Cardiac muscle cell (in vitro differentiated cells and primary cell): ENCODE measurements around the gene SLIT3. TPM values are rescaled to one million over a fixed set of nuclear protein-coding genes. Genes with fewer than 3 reads are reported as not detected.
A peak's percentile ranks its signal among the peaks of the same experiment; 100 is the strongest.

Experiments
- DNase-seq, 2 donors: peaks; one replicate each; pipeline versions ENCODE4 v3.0.0 to v3.0.0-alpha.2; 2010 to 2017; ENCODE audit warnings: low read depth in 1 of 2, low spot score in 1 of 2
- H3K27ac ChIP-seq: fragments of 200-600 bp; sonication (generic); 2 replicates; pipeline ENCODE4 v1.5.1; 2016
- H3K27me3 ChIP-seq: fragments of 200-600 bp; sonication (generic); 2 replicates; pipeline ENCODE4 v1.6.0; 2016; ENCODE audit warnings: control low read depth
- H3K36me3 ChIP-seq: fragments of 200-600 bp; sonication (generic); 2 replicates; pipeline ENCODE4 v1.5.1; 2016; ENCODE audit warnings: control low read depth
- H3K4me1 ChIP-seq: fragments of 200-600 bp; sonication (generic); 2 replicates; pipeline ENCODE4 v1.8.1; 2017; ENCODE audit warnings: low read depth, mild to moderate bottlenecking, mixed run types
- H3K4me3 ChIP-seq: fragments of 200-600 bp; sonication (generic); 2 replicates; pipeline ENCODE4 v1.5.1; 2016; ENCODE audit warnings: mild to moderate bottlenecking
- H3K9me3 ChIP-seq: fragments of 200-600 bp; sonication (generic); 2 replicates; pipeline ENCODE4 v1.5.1; 2017; ENCODE audit warnings: low read depth, mild to moderate bottlenecking, control low read depth
- polyA plus RNA-seq: library from polyadenylated mRNA; unstranded; fragments of >200 nt; fragmentation: Nextera tagmentation; extraction: Ambion mirVana; gene quantifications from 2 replicates; pipeline ENCODE4 v1.2.1, GENCODE V29; 2016
- total RNA-seq: library from RNA; depleted of rRNA; stranded (reverse); fragments of >200 nt; gene quantifications from 2 replicates; pipeline ENCODE4 v1.2.3, GENCODE V29; 2016
- TF ChIP-seq, protein P1 (sequence below): IDR thresholded peaks from 2 replicates; pipeline ENCODE4 v1.5.1; 2012; ENCODE audit warnings: low read depth, mild to moderate bottlenecking, low read length

The SLIT3 gene
- total and polyA plus RNA-seq, 2 experiments from 2014 or later, result 50.7 to 111 TPM

DNA sequence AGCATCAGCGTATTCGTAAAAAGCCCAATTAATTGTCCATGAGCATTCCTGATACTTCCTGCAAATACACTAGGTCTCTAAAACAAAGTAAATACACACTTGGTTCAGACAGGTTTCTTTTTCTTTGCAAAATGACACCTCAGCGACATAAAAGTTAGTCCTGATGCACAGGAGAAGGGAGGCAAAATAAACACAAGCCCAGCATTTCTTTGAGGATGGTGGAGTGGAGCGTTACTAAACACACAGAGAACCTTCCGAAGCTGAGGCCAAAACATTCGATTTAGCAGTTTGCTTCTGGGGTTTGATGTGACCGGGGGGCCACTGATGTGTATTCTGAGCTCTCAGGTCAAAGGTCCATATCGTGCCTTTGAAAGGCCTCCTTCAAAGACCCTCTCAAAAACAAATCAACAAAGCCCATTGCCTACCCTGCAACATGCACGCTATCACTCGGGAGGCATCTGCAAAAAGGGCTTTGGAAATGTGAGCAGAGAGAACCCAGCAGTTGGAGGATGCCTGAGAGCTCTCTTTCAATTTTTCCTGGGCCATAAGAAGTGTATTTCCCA lies 453.3 kb downstream of the SLIT3 start:
- Histone ChIP-seq H3K4me3 (no peak overlapping the region), H3K27ac (no peak overlapping the region), H3K4me1 (peaks cover 37% of the 10 kb centered on the region), H3K9me3 (no peaks in the 10 kb centered on the region), H3K27me3 (no peaks in the 10 kb centered on the region), H3K36me3 (no peaks in the 10 kb centered on the region)
- no peak for DNase-seq
- TF ChIP-seq, protein P1, sequence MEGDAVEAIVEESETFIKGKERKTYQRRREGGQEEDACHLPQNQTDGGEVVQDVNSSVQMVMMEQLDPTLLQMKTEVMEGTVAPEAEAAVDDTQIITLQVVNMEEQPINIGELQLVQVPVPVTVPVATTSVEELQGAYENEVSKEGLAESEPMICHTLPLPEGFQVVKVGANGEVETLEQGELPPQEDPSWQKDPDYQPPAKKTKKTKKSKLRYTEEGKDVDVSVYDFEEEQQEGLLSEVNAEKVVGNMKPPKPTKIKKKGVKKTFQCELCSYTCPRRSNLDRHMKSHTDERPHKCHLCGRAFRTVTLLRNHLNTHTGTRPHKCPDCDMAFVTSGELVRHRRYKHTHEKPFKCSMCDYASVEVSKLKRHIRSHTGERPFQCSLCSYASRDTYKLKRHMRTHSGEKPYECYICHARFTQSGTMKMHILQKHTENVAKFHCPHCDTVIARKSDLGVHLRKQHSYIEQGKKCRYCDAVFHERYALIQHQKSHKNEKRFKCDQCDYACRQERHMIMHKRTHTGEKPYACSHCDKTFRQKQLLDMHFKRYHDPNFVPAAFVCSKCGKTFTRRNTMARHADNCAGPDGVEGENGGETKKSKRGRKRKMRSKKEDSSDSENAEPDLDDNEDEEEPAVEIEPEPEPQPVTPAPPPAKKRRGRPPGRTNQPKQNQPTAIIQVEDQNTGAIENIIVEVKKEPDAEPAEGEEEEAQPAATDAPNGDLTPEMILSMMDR, result no peak

DNA sequence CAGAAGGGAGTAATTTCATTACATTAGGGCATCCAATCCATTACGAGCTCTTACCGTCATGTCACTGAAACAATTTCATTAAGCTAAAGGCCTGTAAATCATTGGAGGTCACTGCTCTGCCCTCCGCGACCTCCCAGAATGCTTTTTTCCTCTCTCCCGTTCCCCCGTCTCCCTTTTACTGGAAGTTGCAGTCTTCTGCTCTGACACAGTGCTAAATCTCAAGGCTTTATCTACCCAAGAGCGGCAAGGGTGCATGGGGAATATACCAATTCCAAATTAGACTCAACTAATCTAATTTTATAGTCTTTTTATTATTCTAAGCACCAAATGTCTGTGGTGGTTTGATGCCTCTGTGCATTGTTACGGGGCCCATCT lies 456.0 kb downstream of the SLIT3 start:
- Histone ChIP-seq H3K36me3 (no peaks in the 10 kb centered on the region), H3K4me3 (no peak overlapping the region), H3K27me3 (no peaks in the 10 kb centered on the region), H3K27ac (no peak overlapping the region), H3K9me3 (no peaks in the 10 kb centered on the region), H3K4me1 (peaks cover 39% of the 10 kb centered on the region)
- no peak for DNase-seq
- TF ChIP-seq, protein P1, result no peak

DNA sequence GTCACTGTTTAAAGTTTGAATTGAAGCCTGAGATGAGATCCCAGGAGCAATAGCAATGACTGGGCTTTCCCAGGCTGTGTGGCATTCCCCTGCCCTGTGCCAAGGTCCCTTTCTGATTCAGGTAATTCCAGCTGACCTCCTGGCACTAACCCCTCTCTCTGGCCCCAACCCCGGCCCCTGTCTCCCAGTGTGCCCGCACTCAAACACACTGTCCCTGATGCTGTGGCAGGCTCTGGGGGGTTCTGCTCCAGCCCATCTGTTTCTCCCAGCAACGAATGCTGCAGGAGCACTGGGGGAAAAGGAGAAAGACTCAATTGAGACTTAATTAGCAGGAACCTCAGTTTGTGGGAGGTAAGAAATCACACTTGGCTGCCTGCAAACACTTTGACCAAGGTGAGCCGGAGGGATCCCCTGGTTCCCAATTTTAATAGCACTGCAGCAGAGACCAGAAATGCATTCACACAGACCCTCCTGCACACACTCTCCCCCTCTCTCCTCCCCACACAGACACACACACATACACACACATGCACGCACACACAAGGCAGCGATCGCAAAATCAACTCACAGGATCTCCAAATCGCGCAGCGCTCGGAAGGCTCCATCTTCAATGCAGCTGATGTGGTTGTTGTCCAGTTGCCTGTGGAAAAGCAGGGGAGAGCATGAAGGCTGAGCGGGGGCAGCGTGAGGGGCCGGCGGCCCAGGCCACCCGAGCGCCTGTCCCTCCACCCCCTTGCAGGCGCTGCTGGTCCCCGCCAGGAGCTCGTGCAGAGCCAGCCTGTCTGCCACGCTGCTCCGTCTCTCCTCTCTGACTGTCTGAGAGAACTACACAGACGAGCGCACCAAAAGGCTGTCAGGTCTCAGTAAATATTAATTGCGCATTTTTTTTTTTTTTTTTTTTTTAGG lies 456.7 kb downstream of the SLIT3 start:
- Histone ChIP-seq H3K4me1 (peaks cover 37% of the 10 kb centered on the region), H3K36me3 (no peaks in the 10 kb centered on the region), H3K27me3 (no peaks in the 10 kb centered on the region), H3K4me3 (no peak overlapping the region), H3K27ac (no peak overlapping the region), H3K9me3 (no peaks in the 10 kb centered on the region)
- no peak for DNase-seq
- TF ChIP-seq, protein P1, result no peak

DNA sequence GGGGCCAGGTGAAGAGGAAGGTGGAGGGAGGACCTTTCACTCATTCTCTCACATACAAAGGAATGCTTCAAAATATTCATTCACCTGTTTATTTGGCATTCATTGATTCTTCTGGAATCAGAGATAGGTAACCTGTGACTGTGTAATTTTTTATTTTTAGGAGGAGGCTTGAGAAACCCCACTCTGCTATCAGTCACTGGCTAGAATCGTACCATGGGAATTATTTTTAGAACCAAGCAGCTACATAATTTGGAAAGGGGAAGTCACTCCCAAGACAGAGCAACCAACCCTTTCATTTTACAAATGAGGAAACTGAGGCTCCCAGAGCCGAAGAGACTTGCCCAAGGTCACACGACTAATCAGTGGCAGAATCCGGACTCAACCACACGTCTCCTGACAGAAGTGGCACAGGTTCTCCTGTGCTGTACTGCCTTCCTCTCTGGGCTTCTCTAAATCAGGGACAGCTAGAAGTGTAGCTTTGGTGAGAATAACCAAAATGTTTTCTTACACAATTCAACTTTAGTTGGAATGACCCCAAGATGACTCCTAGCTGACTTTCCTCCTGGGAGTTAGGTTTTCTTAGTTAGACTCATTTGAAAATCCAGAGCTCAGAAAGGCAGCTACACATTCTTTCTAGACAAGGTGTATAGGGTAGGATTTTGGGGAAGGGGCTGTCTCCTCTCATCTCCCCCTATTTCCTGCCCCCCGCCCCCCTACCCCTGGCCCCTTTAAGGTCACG lies 457.5 kb downstream of the SLIT3 start:
- Histone ChIP-seq H3K4me1 (peaks cover 29% of the 10 kb centered on the region), H3K36me3 (no peaks in the 10 kb centered on the region), H3K27ac (peak overlapping the region; percentile 7), H3K4me3 (no peak overlapping the region), H3K27me3 (no peaks in the 10 kb centered on the region), H3K9me3 (no peaks in the 10 kb centered on the region)
- TF ChIP-seq, protein P1, result no peak
- DNase-seq, result peak in 1 of 2 donors; percentile 58

DNA sequence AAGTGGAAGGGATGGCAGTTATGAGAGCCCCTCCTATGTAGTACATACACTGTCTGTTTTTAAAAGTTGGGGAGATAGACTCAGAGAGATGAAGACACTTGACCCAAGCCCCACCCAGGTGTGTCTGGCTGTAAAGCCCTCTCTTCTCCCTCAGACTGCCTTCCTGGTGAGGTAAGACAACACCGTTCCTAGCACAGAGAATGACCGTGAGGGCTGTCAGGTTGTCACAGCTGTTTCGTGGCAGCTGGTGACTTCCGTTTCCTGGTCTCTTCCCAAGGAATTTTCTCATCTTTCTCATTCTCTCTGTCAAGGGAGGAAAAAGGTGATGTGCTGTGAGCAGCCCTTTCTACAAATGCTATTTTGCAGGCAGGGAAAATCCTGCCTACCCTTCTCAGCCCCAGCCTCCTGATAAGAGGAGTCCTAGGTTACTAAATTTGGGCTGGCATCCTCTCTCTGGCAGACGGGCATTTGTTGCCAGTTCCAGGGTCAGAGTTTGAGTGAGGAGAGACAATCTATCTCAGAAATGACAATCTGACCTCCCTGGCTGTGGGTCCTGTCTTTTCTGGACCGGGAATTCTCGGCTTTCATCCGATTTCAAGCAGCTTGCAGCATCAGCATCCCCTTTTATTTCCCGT lies 458.3 kb downstream of the SLIT3 start:
- Histone ChIP-seq H3K9me3 (no peaks in the 10 kb centered on the region), H3K27me3 (no peaks in the 10 kb centered on the region), H3K4me3 (no peak overlapping the region), H3K36me3 (no peaks in the 10 kb centered on the region), H3K27ac (peak overlapping the region; percentile 7), H3K4me1 (peaks cover 21% of the 10 kb centered on the region)
- TF ChIP-seq, protein P1, result no peak
- DNase-seq, result no peak
